ENCODE data around the gene TPD52L2.

GRCh38 chr20:63844511-63844991, 20.5 kb upstream of the TPD52L2 start:
- TF ChIP-seq CTCF (conservative IDR thresholded peaks at IDR 0.05; ENCODE audit: low read depth, low read length), result no peak
- no peak for TF ChIP-seq EZH2phosphoT487 (IDR thresholded peaks at IDR 0.05; ENCODE audit: borderline replicate concordance, low read length)

All from PC-3 (cell line).